Peyer's patch (tissue), 4 donors: ENCODE results near the gene RHBG. TPM values are rescaled to one million over a fixed set of nuclear protein-coding genes. Genes with fewer than 3 reads are reported as not detected.

Experiments used
- DNase-seq, 3 donors: peaks; one replicate each; pipeline ENCODE4 v3.0.0-alpha.2; 2017 to 2019
- H3K27ac ChIP-seq, 4 donors: fragments of 200-600 bp; sonication (generic); one replicate each; pipeline ENCODE4 v1.5.1; 2016 to 2019
- H3K27me3 ChIP-seq, 2 donors: fragments of 200-600 bp; sonication (generic); one replicate each; pipeline ENCODE4 v1.5.1; 2019
- H3K36me3 ChIP-seq, 3 donors: fragments of 200-600 bp; sonication (generic); one replicate each; pipeline ENCODE4 v1.5.1; 2016 to 2019
- H3K4me1 ChIP-seq, 4 donors: fragments of 200-600 bp; sonication (generic); one replicate each; pipeline ENCODE4 v1.5.1; 2016 to 2019
- H3K4me3 ChIP-seq, 4 donors: fragments of 200-600 bp; sonication (generic); 1 replicate in 3 of 4; 2 replicates in 1 of 4; pipeline ENCODE4 v1.5.1; 2016 to 2019; ENCODE audit warnings: mild to moderate bottlenecking in 1 of 4
- H3K9me3 ChIP-seq, 4 donors: fragments of 200-600 bp; sonication (generic); one replicate each; pipeline ENCODE4 v1.5.1; 2016 to 2019; ENCODE audit warnings: mild to moderate bottlenecking in 1 of 4
- CTCF ChIP-seq, 6 experiments: fragments of 450-650 bp in 4 of 6; fragments of 200-600 bp in 2 of 6; sonication (generic) in 1 of 6; IDR thresholded peaks; one replicate each; pipeline ENCODE4 v1.5.1; 2017 to 2019; ENCODE audit warnings: antibody characterized with exemption in 6 of 6, mild to moderate bottlenecking in 3 of 6, moderate library complexity in 1 of 6
- POLR2A ChIP-seq, 2 donors: fragments of 450-650 bp; IDR thresholded peaks; one replicate each; pipeline ENCODE4 v1.5.1; 2017; ENCODE audit warnings: antibody characterized with exemption in 2 of 2, mild to moderate bottlenecking in 2 of 2, moderate library complexity in 2 of 2
- small RNA-seq, 2 donors: library from RNA; depleted of rRNA; stranded (forward); fragments of <200 nt; gene quantifications; one replicate each; pipeline ENCODE3, GENCODE V24; 2016
- total RNA-seq, 4 donors: library from RNA; depleted of rRNA; stranded (reverse); fragments of >200 nt; gene quantifications; one replicate each; pipeline ENCODE4 v1.1.0, GENCODE V29; 2016

Gene RHBG
- total RNA-seq, 4 donors from 2014 or later = 3.1 TPM; not detected in 3

- Histone ChIP-seq H3K4me3 (no peak overlapping the region), H3K27me3 (peaks cover 0 to 69% of the 10 kb centered on the region in 2 donors), H3K9me3 (no peaks in the 10 kb centered on the region), H3K4me1 (peaks cover 0 to 18% (median 13%) of the 10 kb centered on the region in 4 donors), H3K27ac (no peak overlapping the region), H3K36me3 (no peaks in the 10 kb centered on the region)
- TF ChIP-seq CTCF (IDR thresholded peaks at IDR 0.05) (no peak), POLR2A (IDR thresholded peaks at IDR 0.05) (no peak)
- no peak for DNase-seq
Measured at GRCh38 chr1:156432669-156433018, 63.6 kb downstream of the RHBG start.

- Histone ChIP-seq H3K4me3 (no peak overlapping the region), H3K4me1 (peaks cover 0 to 18% (median 13%) of the 10 kb centered on the region in 4 donors), H3K9me3 (no peaks in the 10 kb centered on the region), H3K27ac (no peak overlapping the region), H3K36me3 (no peaks in the 10 kb centered on the region), H3K27me3 (peaks cover 0 to 72% of the 10 kb centered on the region in 2 donors)
- TF ChIP-seq CTCF (IDR thresholded peaks at IDR 0.05) = no peak
- TF ChIP-seq POLR2A (IDR thresholded peaks at IDR 0.05) = no peak
- no peak for DNase-seq
Measured at GRCh38 chr1:156433032-156433431, 64.0 kb downstream of the RHBG start.

- H3K27me3 ChIP-seq = peaks cover 0 to 78% of the 10 kb centered on the region in 2 donors
- TF ChIP-seq CTCF (IDR thresholded peaks at IDR 0.05) = no peak
- no peaks in the 10 kb centered on the region for H3K36me3 ChIP-seq
- no peak overlapping the region for H3K27ac ChIP-seq
- H3K4me1 ChIP-seq = peaks cover 0 to 18% (median 13%) of the 10 kb centered on the region in 4 donors
- H3K4me3 ChIP-seq = no peak overlapping the region
- H3K9me3 ChIP-seq = no peaks in the 10 kb centered on the region
- no peak for DNase-seq
Measured at GRCh38 chr1:156433602-156434001, 64.6 kb downstream of the RHBG start.

Small RNA genes lying within 50 kb of the gene (small RNA-seq; reads per million reads assigned to genes)
- 0 reads per million in 2 donors for gene MIR9-1

Other genes starting within 250 kb of the RHBG start
- 10 to 100 TPM in 1 of 4 donors, 1 to 10 TPM in 3; 1.5 to 19.0 (median 3.2) TPM for gene SEMA4A, start 215.6 kb upstream of the RHBG start, total RNA-seq
- 10 to 100 TPM; 15.7 to 40.6 (median 33.7) TPM for gene SLC25A44, start 175.1 kb upstream of the RHBG start, total RNA-seq
- gene PMF1, start 156.2 kb upstream of the RHBG start, total RNA-seq = 10 to 100 TPM; 39.9 to 52.8 (median 43.6) TPM
- gene BGLAP, start 127.0 kb upstream of the RHBG start, total RNA-seq = 1 to 10 TPM in 2 of 4 donors, not detected in 2; 1.1 to 2.1 TPM
- 1 to 10 TPM in 3 of 4 donors, under 1 TPM in 1; 0.70 to 7.4 (median 4.1) TPM for gene PAQR6, start 121.2 kb upstream of the RHBG start, total RNA-seq
- gene SMG5, start 86.4 kb upstream of the RHBG start, total RNA-seq = 100 to 1,000 TPM in 2 of 4 donors, 10 to 100 TPM in 2; 70.1 to 139 (median 103) TPM
- 1 to 10 TPM; 1.9 to 9.7 (median 5.4) TPM for gene TMEM79, start 84.9 kb upstream of the RHBG start, total RNA-seq
- 10 to 100 TPM; 23.1 to 67.8 (median 61.3) TPM for gene GLMP, start 73.5 kb upstream of the RHBG start, total RNA-seq
- not detected for gene VHLL, start 69.9 kb upstream of the RHBG start, total RNA-seq
- 100 to 1,000 TPM in 3 of 4 donors, 10 to 100 TPM in 1; 63.9 to 148 (median 134) TPM for gene CCT3, start 30.9 kb upstream of the RHBG start, total RNA-seq
- gene TSACC, start 30.7 kb upstream of the RHBG start, total RNA-seq = not detected
- 10 to 100 TPM; 46.8 to 97.4 (median 64.1) TPM for gene MEF2D, start 131.6 kb downstream of the RHBG start, total RNA-seq
- gene IQGAP3, start 203.4 kb downstream of the RHBG start, total RNA-seq = 10 to 100 TPM in 1 of 4 donors, 1 to 10 TPM in 3; 5.4 to 45.4 (median 8.2) TPM
- gene TTC24, start 210.5 kb downstream of the RHBG start, total RNA-seq = not detected
- 10 to 100 TPM; 38.0 to 96.5 (median 73.1) TPM for gene NAXE, start 222.6 kb downstream of the RHBG start, total RNA-seq
- gene GPATCH4, start 232.3 kb downstream of the RHBG start, total RNA-seq = 10 to 100 TPM in 2 of 4 donors, 1 to 10 TPM in 2; 6.3 to 38.0 (median 11.3) TPM